Superior temporal gyrus (tissue), 1 donor: ENCODE measurements around the gene WDR86.

Experiments
- DNase-seq: peaks from one replicate; pipeline ENCODE4 v3.0.0-alpha.2; 2016; ENCODE audit errors: extremely low spot score

Gene WDR86

DNA sequence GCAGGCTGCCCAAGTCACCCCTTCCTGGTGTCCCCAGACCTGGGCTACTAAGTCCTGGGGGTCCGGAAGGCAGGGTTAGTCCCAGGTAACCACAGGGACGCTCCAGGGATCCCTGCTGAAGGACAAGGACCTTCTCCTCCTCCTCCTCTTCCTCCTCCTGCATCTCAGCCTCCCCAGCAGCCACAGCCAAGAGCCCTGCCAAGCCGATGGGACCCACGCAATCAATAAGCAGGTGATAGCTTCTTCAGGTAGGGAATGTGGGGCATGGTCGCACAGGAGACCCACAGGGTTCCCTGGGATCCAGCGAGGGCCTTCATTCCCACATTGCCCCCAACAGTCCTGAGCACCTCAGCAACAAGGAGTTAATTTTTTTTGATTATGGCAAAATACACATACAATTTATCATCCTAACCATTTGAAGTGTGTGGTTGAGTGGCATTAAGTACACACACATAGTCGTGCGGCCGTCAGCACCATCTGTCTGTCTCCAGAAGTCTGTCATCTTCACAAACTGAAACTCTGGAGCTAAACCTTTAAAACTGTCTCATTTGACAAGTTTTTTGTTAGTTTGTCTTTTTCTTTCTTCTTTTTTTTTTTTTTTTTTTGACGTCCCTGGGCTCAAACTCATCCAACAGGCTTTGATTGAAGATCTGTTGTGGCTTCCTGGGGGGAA is 18.0 kb upstream of the WDR86 start:
- no peak for DNase-seq

DNA sequence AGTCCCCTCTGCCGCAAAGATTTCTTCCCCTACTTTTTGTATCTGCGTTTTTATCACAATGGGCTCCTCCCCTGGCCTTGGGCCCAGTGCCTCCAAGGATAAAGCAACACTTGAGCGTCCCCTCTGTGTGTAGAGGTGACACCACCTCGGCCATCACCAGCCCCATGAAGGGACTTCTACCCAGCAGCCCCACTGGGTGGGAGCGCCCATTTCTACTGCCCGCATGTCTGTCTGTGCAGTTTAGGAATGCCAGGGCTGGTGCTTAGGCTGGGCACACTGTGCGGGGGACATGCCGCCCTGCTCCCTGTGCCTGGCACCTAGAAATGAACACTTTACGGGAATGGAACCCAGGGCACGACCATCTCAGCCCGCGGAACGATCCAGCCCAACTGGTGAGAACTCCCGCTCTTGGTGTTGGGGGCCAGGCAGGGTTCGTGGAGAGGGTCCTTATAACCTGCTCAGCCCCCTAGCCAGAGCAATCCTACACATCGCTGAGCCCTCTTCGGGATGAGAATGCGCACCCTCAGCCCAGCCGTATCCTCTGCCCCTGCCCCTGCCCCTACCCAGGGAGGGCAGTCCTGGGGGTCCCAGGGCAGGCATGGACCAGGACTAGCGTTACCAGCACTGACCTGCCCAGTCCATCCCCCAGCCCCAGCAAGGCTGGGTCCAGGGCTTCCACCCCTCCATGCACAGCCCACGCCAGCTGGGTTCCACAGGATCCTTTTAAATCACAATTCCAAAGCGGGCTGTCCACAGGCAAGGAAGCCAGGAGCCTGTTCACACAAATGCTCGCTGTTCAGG is 17.3 kb upstream of the WDR86 start:
- no peak for DNase-seq

DNA sequence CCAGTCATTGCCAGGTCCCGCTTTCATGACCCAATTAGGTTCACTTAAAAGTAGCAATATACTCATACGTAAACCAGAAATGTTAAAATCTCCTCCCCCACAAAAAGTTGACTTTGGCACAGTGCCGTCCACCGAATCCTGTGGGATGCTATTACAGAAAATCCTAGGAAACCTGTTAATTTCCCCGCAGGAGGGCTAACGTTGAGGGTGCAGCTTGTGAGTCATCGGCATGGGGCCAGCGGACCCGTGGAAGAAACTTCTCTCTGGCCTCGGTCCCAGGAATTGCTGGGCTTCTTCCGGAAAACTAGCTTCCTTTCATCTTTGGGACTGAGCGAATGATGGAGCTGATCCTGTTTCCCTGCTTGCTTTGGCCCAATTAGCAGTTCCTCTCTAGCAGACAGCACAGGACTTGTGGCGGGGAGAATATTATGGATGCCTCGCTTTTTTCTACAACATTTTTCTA is 16.6 kb upstream of the WDR86 start:
- DNase-seq = no peak

DNA sequence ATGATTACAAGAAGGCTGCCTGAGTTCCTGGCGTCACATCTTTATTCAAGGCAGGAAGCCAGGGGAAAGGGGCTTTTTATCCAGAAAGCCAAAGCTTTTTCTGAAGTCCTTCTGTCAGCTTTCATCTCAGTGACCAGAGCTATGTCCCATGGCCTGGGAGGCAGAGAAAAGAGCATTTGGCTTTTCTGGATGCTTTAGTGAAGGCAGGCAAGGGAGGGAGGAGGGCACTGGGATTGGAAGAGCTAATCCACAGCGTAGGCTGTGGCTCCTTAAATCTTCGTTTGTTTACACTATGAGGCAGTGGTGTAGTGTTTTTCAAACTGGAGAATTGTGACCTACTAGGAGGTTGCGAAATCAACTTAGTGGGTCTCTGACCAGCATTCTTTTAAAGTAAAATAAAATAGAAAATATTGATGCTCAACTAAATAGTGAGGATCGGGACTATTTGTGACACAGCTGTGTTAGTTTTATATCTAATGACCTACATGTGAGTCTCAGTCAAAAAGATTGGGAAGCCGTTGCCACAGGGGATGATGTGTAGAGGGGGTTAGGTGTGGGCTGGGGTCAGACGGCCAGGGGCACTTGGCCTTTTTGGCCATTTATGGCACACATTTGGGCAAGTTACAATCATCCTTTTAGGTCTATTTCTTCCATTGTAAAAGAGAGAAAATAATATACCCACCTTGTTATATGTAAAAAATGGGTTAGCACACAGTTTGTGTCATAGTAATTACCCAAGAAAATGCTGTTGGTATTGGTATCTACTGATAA is 16.0 kb upstream of the WDR86 start:
- no peak for DNase-seq

DNA sequence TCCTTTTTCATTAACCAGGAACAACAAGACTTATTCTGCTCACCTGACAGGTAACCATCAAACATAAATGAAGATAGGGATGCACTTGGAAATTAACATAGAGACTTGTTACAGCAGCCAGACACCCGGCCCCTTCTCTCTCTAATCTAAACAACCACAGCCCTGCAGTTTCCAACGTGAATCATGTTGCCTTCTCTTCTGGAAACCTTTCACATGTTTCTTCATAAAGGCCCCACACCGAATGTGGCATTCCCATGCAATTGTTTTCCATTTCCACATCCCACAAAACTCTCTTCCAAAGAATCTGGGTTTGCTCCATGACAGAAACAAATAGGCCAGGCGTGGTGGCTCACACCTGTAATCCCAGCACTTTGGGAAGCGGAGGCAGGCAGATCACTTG is 15.0 kb upstream of the WDR86 start:
- DNase-seq = no peak

DNA sequence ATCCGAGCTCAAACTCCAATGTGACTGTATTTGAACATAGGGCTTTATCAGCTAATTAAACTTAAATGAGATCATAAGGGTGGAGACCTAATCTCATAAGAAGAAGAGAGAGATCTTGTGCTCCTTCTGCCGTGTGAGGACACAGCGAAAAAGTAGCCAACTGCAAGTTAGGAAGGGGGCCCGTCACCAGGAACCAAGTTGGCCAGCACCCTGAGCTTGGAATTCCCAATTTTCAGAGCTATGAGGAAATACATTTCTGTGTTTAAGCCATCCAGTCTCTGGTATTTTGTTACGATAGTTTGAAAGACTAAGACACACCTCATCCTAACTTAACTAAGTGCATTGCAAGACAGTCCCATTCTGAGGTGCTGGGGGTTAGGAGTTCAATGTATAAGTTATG is 14.1 kb upstream of the WDR86 start:
- DNase-seq = no peak

DNA sequence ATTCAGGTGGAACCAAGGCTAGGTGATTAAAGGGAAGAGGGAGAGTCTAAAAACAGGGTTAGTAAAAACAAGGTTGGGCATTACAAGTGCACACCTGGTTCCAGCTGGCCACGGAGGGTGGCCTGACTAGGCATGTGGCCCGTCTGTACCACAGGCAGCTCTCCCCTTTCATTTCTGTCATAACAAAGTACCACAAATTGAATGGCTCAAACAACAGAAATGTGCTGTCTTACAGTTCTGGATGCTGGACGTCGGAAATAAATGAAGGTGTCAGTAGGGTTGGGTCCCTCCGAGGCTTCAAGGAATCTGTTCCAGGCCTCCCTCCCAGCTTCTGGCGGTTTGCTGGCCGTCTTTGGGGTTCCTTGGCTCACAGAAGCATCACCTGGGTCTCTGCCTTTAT is 13.4 kb upstream of the WDR86 start:
- DNase-seq = no peak

DNA sequence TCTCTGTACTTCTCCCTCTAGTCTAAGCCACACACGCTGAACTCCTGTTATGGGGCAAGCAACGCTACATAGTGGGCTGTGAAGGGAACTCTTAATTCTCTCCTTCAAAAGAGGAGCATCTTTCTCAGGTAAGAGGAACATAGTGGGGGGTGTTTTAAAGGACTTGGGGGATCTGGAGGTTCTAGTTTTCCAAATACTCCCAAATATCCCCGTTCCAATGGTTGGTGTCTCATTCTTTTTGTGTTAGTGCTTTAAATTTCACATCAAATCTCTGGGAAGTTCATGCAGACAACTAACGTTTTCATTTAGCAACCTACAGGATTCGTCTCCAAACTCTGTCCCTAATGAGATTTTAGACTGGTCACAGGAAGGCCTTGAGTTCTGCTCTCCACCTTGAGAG is 12.4 kb upstream of the WDR86 start:
- no peak for DNase-seq

DNA sequence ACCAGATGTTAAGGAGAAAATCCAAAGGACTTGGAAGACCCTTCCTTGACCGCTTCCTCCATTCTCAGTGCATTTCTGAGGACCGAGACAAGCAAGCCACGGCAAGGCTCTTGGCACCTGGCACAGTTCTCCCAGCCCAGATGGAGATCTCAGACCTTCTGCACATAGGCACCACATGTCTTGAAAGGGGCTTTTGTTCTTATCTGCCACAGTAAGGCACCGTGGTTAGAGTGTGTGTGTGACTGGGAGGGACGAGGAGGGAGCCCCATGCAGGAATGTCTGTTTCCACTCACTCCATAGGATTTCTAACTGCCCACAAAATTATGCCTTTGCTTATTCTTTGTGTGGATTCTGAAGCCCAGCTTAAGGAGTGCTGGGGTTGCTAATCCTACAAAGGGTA is 10.3 kb upstream of the WDR86 start:
- DNase-seq = no peak

DNA sequence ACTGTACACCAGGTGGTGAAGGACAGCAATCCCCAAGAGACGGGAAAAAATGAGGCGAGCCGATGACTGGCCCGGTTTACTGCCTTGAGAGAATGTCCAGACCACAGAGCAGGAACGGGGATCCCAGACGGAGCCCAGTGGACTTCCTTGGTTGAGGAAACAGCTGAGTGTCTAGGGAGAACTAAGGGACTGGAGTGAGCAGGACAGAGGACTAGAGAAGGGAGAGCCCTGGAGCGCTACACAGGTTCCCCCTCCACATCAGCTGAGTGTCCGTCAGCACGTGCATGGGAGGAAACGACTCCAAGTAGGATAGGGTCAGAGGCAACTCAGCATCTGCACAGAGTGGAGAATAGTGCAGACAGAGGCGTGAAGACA is 7.1 kb upstream of the WDR86 start:
- DNase-seq = no peak

DNA sequence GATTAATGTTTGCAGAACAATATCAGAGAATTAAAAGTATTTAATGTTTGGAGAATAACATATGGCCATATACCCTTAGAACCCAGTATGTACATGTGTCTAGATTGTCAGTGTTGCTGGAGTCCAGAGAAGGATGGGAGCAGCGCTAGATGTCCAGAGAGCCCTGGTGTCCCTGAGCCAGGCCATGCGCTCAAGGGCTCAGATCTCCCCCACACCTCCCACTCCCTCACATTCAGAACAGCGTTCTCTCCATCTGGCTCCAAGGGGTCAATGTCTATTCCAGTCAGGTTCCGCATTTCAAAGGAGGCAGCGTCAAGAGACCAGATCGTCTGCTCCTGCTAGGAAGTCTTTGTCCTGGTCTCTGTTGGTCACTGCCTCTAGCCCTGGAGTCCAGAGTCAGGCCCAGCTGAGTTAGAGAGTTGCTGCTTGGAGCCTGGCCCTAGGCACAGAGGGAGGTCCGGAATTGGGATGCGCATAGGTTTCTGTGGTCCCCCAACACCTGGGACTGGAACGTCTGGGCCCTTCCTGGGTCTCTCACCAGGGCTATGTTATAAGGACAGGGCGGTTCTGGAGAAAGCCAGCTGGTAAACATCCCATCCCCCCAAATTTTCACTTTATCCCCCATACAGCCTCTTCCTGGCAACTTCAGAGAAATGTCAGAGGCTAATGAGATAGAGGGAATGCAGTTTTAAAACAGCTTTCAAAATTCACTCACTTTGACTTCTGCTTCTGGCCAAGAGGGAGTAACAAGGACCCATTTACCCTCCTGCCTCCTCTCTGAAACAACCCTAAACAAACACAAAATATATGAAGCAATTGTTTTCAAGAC is 6.5 kb upstream of the WDR86 start:
- no peak for DNase-seq

DNA sequence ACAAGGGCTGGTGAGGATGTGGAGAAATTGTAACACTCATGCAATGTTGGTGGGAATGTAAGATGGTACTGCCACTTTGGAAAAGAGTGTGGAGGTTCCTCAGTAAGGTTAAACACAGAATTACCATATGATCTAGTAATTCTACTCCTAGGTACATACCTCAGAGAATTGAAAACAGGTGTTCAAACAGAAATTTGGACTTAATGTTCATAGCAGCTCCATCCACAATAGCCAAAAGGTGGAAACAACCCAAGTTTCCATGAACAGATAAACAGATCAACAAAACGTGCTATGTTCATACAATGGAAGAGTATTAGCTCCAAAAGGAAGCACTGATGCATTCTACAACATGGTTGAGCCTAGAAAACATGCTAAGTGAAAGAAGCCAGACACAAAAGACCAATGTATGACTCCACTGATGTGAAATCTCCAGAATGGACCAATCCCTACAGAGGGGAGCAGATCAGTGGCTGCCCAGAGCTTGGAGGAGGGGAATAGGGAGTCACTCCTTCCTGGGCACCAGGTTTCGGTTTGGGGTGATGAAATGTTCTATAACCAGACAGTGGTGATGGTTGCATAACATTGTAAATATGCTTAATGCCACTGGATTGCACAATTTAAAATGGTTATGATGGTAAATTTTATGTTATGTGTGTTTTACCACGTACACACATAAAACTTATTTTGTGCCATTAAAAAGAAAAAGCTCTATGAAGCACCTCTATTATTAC is 5.7 kb upstream of the WDR86 start:
- no peak for DNase-seq

DNA sequence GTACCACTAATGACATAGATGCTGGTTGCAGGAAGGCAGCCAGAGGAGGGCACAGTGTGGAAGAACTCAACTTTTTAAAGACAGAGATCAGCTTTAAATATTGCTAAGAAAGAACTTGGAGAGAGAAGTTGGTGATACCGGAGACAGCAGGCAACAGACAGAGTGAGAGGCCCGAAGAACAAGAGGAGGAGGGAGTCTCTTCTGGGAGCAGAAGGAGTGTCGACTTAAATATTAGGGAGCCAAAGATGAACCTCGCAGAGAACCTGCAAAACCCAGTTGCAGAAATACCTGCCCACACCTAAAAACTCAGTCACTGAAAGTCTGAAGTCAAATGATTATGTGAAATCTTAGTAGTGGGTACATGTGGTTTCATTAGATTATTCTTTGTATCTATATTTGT is 3.4 kb upstream of the WDR86 start:
- no peak for DNase-seq

DNA sequence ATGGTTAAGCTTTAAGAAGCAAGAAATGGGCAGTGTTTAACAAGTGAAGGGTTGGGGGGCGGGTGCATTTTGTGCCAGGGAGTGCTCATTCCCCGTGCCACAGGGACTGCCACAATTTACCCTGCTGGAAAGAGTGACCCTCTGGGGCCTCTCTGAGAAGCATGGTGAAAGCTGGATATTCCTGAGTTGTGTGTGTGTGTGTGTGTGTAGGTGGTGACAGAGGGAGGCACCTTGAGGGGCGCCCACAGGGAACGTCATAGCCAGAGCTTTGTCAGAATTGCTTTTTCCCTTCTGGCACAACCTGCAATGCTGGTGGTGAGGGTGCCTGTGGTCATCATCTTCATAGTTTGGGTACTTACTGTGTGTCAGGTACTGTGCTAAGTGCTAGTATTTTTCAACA is 2.5 kb upstream of the WDR86 start:
- DNase-seq = no peak

DNA sequence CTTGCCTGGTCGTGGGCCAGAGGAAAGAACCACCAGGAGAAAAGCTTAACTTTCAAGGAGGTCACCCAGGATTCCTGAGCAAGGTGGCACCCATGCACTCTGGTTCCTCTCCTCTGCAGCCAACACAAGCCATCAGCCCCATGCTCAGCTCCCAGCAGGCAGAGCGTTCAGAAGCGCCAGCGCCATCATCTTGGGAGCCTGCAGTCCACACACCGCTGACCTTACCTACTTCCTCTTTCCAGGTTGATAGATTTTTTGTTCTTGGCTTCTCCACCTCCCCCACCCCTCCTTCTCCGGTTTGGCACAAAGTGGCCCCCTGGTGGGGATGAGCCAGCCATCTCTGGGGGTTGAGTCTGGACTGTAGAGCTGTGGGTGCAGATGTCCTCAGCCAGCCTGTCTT is 1.7 kb upstream of the WDR86 start:
- no peak for DNase-seq

DNA sequence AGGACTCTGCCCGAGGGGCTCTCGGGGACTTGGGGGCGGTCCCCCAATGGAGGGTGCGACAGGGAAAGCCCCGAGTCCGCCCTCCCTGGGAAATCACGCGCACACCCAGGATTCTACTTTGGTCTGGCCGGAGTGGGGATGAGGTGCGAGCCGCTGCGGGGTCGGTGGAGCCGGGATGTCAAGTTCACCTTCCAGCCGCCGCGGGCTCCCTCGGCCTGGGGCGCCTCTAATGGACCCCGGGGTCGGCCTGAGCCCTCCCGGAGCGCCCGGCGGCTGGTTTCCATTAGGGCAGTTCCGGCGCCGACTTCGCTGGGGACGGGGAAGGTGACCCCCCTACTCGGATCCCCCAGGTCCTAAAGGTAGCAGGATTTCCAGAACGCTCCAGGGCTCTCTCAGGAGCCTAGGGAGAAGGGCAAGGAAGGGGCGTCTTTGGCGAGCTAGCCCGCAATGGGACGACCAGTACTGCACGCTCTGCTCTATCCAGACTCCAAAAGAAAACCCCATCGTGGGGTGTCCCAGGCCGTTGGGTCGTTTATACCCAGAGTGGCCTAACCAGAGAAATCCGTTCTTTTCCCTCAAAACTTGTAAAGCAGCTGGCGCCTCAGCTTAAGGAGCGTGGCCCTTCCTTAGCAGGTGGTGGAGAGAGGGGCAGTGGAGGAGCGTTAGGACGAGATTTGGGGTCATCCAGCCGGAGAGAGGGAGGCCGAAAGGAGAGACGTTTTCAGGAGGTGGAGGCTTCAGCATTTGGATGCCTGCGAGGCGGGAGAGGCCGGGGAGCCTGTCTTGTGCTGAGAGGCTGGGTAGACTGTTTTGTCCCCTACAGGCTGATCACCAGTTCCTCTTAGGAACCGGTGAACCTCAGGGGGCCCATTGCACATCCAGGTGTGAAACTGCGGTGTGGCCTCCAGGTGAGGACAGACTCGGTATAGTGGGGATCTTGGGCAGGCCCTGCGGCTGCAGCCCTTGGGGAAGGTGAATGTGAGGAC is 860 bp upstream of the WDR86 start:
- no peak for DNase-seq

DNA sequence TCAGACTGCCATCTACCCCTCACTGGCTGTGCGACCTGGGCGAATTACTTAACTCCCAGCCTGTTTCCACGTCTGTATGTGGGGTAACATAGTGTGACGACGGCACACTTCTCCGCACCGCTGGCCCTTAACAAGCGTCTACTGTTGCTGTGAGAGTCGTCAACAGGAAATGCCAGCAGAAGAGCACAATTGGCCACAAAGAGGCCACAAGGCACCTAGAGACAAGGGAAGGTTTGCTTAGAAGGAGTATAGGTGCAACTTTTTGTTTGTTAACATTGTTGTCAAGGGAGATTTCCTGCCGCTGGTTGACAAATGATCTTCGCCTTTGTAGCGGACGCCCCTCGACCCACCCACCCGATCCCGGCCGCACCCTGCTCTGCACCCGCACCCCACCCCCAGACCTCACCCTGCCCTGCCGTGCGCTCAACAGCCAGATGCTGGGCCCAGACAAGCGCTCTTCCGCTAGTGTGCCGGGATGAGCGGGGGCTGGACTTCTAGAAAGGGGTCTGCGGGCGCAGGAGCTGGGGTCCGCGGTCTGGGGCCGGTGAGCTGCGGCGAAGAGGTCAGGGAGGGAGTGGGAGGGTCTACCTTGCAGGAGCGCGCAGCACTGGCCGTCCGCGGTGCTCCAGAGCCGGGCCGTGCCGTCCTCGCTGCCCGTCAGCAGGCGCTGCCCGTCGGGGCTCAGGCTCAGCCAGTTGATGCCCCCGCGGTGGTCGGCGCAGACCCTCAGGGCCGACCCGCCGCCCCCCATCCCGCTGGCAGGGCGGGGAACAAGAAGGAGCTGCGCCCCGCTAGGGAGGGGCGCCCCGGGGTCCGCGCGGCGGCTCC is 785 bp downstream of the WDR86 start:
- no peak for DNase-seq

DNA sequence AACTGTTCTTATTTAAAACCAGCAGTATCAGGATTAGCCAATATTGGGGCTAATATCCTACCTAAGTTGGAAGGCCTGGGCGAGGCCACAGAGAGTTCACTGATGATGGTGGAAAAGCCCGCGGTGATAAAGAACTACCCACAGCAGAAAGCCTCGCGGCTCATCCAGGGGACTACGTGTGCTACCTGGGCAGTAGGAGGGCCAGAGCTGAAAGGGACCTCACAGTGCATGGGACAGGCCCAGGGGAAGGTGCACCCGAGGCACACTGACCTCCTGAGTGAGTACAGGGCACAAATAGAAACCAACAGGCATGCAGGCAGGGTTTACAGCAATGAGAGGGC is 1.4 kb downstream of the WDR86 start:
- no peak for DNase-seq

DNA sequence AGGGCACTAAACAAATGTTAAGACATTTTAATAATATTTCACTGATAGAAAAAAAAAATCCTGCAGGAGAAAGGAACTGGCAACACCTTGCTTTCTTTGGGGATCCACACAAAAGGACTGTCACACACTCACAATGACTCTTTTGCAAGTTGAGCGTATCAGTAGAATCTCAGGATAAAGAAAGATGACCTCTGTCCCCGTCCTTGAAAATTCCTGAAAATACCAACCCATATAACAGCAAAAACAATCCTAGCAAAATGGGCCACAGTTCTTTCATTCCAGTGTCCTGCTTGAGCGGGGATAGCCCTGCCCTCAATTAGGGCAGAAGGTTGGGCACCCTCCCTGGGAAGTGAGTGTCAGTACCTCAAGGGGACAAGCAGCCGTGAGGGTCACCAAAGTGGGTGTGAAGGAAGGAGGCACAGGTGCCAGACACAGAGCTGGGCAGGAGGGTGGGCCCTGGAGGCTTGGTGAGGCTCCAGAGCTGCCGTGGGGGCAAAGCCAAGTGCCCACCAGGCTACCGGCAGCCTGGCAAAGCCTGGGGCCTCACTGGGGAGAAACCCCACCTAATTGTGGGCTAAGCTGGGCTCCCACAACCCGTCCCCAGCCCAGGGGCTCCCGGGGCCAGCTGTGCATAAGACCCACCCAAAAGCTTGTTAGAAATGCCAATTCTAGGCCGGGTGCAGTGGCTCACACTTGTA is 2.8 kb downstream of the WDR86 start:
- no peak for DNase-seq
